RPMI7951 (cell line): ENCODE data around the gene CFAP299. TPM values are rescaled to one million over a fixed set of nuclear protein-coding genes. Genes with fewer than 3 reads are reported as not detected.
"Not testable (repeated sequence)": the region's sequence is repeated elsewhere in the genome, so short reads cannot be mapped to it uniquely, and the experiment has no call there.

ENCODE experiments used
- DNase-seq: peaks from one replicate; pipeline ENCODE4 v3.0.0-alpha.2; 2012; ENCODE audit warnings: low read depth
- total RNA-seq: library from RNA; depleted of rRNA; stranded (reverse); fragments of >200 nt; shearing (Covaris generic); gene quantifications from 2 replicates; pipeline ENCODE4 v1.2.3, GENCODE V29; 2014

CFAP299 gene
- total RNA-seq, 1 experiment from 2014 or later = 0.36 TPM

- DNase-seq = no peak
Measured at GRCh38 chr4:80717204-80717603, 381.7 kb downstream of the CFAP299 start.

DNA sequence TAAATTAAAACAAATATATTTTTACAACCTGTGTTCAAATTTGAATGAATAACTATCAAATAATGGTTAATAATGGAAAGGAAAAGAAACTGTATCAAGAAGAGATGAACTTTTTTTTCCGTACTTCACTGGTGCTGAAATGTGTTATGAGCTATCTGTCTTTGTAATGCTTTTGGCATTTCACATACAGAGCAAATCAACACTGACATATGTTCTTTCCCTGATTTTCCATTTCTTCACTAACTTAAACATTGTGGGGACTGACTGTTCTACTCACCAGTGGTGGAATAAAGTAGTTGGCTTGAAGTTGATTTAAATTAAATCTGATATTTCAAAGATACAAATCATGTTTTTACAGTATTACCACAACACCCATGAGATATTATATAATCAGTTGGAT, 390.9 kb downstream of the CFAP299 start:
- no peak for DNase-seq

GRCh38 chr4:80730158-80730557, 394.6 kb downstream of the CFAP299 start:
- DNase-seq = no peak

GRCh38 chr4:80731436-80731835, 395.9 kb downstream of the CFAP299 start:
- DNase-seq = no peak

DNA sequence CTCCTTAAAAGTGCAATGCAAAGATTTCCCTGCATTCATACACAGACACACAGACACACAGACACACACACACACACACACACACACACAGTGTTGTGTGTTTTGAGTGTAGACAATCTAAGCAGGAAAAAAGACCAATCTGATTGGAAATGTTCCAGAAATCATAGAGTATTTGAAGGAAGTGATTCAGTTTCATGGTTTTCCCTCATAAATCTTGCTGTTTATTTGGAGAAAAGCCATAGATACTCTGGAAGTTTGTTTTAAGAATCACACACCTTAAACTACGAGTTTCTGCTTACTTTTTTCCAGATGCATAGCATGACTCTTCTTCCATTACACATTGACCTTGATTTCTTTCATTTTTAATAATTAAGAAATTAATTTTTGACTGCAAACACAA, 396.5 kb downstream of the CFAP299 start:
- peak; percentile 4 for DNase-seq

DNA sequence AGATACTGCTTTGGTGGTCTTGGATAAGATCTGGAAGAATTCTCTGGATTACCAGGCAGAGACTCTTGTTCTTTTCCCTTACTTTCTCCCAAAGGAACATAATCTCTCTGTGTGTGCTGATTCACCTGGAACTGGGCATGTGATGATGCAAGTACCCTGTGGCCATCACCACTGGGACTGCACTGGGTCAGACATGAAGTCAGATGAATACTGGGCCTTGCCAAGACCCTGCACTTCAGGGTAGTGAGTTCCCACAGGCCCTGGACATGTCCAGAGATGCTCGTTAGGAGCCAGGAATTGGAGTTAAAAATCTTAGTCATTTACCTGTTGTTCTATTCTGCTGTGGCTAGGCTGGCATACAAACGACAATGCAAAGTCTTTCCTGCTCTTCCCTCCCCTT, 404.8 kb downstream of the CFAP299 start:
- no peak for DNase-seq

DNA sequence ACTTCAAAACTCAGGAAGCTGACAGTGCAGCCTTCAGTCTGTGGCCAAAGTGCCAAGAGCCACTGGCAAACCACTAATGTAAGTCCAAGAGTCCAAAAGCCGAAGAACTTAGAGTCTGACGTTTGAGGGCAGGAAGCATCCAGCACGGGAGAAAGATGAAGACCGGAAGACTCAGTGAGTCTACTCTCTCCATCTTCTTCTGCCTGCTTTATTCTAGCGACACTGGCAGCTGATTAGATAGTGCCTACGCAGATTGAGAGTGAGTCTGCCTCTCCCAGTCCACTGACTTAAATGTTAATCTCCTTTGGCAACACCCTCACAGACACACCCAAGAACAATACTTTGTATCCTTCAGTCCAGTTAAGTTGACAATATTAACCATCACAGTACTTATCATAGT, 414.0 kb downstream of the CFAP299 start:
- DNase-seq = not testable (repeated sequence)

- no peak for DNase-seq
Measured at GRCh38 chr4:80751200-80751599, 415.7 kb downstream of the CFAP299 start.

- DNase-seq = no peak
Measured at GRCh38 chr4:80767944-80768343, 432.4 kb downstream of the CFAP299 start.

GRCh38 chr4:80776168-80776567, 440.6 kb downstream of the CFAP299 start:
- DNase-seq = no peak

- DNase-seq = no peak
Measured at GRCh38 chr4:80781431-80781830, 445.9 kb downstream of the CFAP299 start.

GRCh38 chr4:80787306-80787705, 451.8 kb downstream of the CFAP299 start:
- no peak for DNase-seq

DNA sequence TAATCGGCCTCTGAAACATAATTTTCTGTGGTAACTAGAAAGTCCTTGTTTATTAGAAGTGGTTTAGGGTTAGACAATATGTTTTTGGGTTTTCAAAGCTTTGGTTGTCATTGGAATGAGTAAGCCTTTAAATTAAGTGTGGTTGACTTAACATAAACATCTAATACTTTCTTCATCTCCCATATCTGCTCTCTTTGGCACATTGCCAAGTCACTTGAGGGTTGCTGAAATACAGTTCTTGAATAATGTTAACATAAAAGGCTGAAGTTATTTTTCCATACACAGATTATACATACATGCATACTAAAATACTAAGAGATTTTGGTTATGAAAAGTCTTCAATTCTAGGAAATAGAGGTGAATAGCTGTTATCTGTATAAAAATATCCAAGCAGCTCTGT, 453.3 kb downstream of the CFAP299 start:
- DNase-seq = peak; percentile 1

- no peak for DNase-seq
Measured at GRCh38 chr4:80790152-80790551, 454.6 kb downstream of the CFAP299 start.

DNA sequence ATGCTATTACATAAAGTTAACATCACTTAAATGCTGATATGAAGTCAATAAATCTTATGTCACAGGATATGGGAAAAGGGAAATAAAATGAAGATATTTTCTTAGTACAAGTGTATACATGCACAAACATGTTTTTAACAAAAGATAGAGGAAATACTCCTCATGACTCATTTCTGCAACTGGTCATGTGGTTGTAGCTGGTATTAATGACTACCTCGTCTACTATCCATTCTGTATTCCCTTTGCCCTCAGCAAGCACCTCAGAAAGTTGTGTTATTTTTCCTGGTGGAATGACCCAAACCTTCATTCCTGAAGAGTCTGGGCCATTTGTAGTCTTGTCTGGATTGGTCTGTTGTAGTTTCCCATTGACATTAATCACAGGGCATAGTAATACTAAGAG, 458.1 kb downstream of the CFAP299 start:
- DNase-seq = not testable (repeated sequence)

GRCh38 chr4:80798082-80798481, 462.6 kb downstream of the CFAP299 start:
- DNase-seq = no peak

DNA sequence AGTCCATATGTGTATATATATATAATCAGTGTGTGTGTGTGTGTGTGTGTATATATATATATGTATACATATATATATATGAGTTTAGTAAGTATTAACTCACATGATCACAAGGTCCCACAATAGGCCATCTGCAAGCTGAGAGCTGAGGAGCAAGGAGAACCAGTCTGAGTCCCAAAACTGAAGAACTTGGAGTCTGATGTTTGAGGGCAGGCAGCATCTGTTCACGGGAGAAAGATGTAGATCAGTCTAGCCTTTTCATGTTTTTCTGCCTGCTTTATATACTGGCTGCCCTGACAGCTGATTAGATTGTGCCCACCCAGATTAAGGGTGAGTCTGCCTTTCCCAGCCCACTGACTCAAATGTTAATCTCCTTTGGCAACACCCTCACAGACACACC, 465.2 kb downstream of the CFAP299 start:
- not testable (repeated sequence) for DNase-seq

- DNase-seq = no peak
Measured at GRCh38 chr4:80803337-80803736, 467.8 kb downstream of the CFAP299 start.

GRCh38 chr4:80806472-80806871, 470.9 kb downstream of the CFAP299 start:
- no peak for DNase-seq

DNA sequence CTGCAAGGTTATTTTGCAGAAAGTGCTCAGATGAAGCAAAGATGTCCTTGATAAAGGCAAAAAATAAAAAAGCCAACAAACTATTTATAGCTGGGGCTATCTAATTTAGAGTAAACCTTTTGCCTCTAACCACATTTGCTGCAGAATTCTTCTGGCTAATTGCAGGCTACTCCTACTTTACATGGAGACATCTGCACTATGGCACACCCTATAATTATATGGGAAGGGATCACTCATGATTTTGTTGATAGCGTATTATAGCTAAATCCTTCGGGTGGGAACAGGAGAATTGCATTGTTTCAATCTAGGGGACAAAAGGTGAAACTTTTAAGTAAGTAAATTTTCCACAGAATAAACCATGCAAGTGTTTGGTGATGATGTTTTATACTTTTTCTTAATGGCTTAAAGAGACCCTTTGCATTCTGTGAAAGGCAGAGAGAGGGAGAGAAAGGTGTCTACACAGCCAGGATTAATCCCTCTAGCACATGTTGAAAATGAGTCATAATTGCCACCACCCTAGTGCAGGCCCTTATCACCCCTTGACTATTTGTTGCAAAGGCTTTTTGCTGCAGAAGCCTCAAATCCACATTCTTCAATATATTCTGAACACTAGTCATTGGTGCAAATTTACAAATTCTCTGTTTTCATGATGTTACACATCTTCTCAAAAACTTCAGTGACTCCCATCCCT, 473.7 kb downstream of the CFAP299 start:
- DNase-seq = no peak

DNA sequence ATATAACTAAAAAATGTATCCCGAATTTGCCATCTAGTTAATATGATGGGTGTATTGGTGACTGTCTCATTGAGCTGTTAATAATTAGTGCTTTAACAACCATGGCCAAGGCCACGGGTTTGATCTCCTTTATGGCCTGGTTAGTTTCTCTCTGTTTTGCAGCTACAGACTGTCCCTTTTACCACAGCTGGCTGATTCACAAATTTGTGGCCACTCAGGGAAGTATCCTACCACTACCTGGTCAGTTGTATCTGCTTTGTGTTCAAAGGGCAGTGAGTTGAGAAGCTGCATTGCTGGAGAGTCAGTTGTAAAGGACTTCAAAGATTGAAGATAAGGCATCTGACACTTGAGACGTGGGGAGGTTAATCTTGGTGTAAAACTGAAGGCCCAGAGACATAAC, 475.9 kb downstream of the CFAP299 start:
- DNase-seq = no peak

- no peak for DNase-seq
Measured at GRCh38 chr4:80812145-80812544, 476.6 kb downstream of the CFAP299 start.

DNA sequence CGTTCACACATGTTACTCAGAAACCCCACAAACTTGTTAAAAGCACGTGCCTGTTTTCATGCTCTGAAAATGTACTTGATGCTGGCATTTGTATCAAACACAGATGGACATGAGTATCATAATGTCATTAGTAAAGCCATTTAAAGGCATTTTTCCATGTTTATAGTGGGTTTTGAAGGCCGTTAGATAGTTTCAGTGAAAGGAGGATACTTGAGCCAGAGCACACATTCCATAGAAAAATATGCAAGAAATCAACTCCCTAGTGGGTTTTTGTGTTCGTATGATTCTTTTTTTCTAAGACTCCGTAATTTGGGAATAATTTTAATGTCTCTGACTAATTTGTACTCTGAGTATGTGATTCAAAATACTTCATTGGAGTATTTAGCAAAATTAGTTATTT, 478.7 kb downstream of the CFAP299 start:
- DNase-seq = no peak
